ENCODE data around the gene METTL25B.

METTL25B gene

GRCh38 chr1:156725683-156726280 lies 2.5 kb upstream of the METTL25B start:
- no peak overlapping the region for H3K4me3 ChIP-seq (ENCODE audit: low read depth, low read length)

- H3K4me3 ChIP-seq (ENCODE audit: low read depth, low read length), result peak overlapping the region; percentile 2
These were observed 1.6 kb upstream of the METTL25B start for GRCh38 chr1:156726549-156727226.

GRCh38 chr1:156727492-156727891 lies 777 bp upstream of the METTL25B start:
- H3K4me3 ChIP-seq (ENCODE audit: low read depth, low read length), result peak overlapping the region; percentile 100

- peak within 1 kb of the TSS; percentile 100 for H3K4me3 ChIP-seq (ENCODE audit: low read depth, low read length)
These were observed 562 bp downstream of the METTL25B start, which contains the start of gene ISG20L2 for GRCh38 chr1:156728599-156729462. ISG20L2 (minus strand) TSS chr1:156728766; CDS start chr1:156727652, 1,114 bp downstream.

GRCh38 chr1:156733989-156734584 lies 5.8 kb downstream of the METTL25B start:
- H3K4me3 ChIP-seq (ENCODE audit: low read depth, low read length), result no peak overlapping the region

- H3K4me3 ChIP-seq (ENCODE audit: low read depth, low read length), result no peak overlapping the region
These were observed 10.1 kb downstream of the METTL25B start for GRCh38 chr1:156738407-156738806.

- H3K4me3 ChIP-seq (ENCODE audit: low read depth, low read length), result no peak overlapping the region
These were observed 10.6 kb downstream of the METTL25B start for GRCh38 chr1:156738916-156739315.

- peak overlapping the region; percentile 76 for H3K4me3 ChIP-seq (ENCODE audit: low read depth, low read length)
These were observed 12.0 kb downstream of the METTL25B start for GRCh38 chr1:156740237-156740740.

GRCh38 chr1:156740741-156741480 lies 12.6 kb downstream of the METTL25B start, which contains the start of gene MRPL24:
MRPL24 (minus strand) TSS chr1:156741088; CDS start chr1:156738704, 2,384 bp downstream.
- H3K4me3 ChIP-seq (ENCODE audit: low read depth, low read length), result peak within 1 kb of the TSS; percentile 76

GRCh38 chr1:156741481-156741983 lies 13.3 kb downstream of the METTL25B start:
- H3K4me3 ChIP-seq (ENCODE audit: low read depth, low read length), result peak overlapping the region; percentile 20

GRCh38 chr1:156742017-156742416 lies 13.7 kb downstream of the METTL25B start:
- no peak overlapping the region for H3K4me3 ChIP-seq (ENCODE audit: low read depth, low read length)

GRCh38 chr1:156742801-156743200 lies 14.5 kb downstream of the METTL25B start:
- H3K4me3 ChIP-seq (ENCODE audit: low read depth, low read length), result no peak overlapping the region

GRCh38 chr1:156743367-156744302 lies 15.4 kb downstream of the METTL25B start:
- no peak overlapping the region for H3K4me3 ChIP-seq (ENCODE audit: low read depth, low read length)

GRCh38 chr1:156744344-156744743 lies 16.1 kb downstream of the METTL25B start:
- no peak overlapping the region for H3K4me3 ChIP-seq (ENCODE audit: low read depth, low read length)

GRCh38 chr1:156744786-156745419 lies 16.6 kb downstream of the METTL25B start:
- no peak overlapping the region for H3K4me3 ChIP-seq (ENCODE audit: low read depth, low read length)

- H3K4me3 ChIP-seq (ENCODE audit: low read depth, low read length), result no peak overlapping the region
These were observed 17.6 kb downstream of the METTL25B start for GRCh38 chr1:156745881-156746280.

- H3K4me3 ChIP-seq (ENCODE audit: low read depth, low read length), result no peak overlapping the region
These were observed 18.1 kb downstream of the METTL25B start for GRCh38 chr1:156746406-156746727.
